OCI-LY1 (cell line): ENCODE data around the gene MFAP1.
"Not testable (repeated sequence)": the region's sequence is repeated elsewhere in the genome, so short reads cannot be mapped to it uniquely, and the experiment has no call there.

ENCODE experiments used
- H2AFZ ChIP-seq: fragments of 200-600 bp; sonication (generic), shearing (Covaris generic); 2 replicates; pipeline ENCODE4 v1.6.0; 2014; ENCODE audit warnings: antibody characterized with exemption, mild to moderate bottlenecking, low read length
- H3F3A ChIP-seq: fragments of 200-600 bp; sonication (generic), shearing (Covaris generic); 2 replicates; pipeline ENCODE4 v1.6.0; 2014; ENCODE audit warnings: mild to moderate bottlenecking, antibody characterized with exemption, low read length, moderate library complexity; ENCODE audit not compliant: insufficient read depth
- H3K27ac ChIP-seq: fragments of 200-600 bp; sonication (generic); 2 replicates; pipeline ENCODE4 v1.5.1; 2014; ENCODE audit warnings: low read length, mixed run types, mild to moderate bottlenecking, low read depth; ENCODE audit not compliant: poor library complexity, severe bottlenecking
- H3K27me3 ChIP-seq: fragments of 200-600 bp; sonication (generic); 2 replicates; pipeline ENCODE4 v1.6.0; 2014; ENCODE audit warnings: antibody characterized with exemption, mild to moderate bottlenecking, low read length, moderate library complexity; ENCODE audit not compliant: insufficient read depth
- H3K36me3 ChIP-seq: fragments of 200-600 bp; sonication (generic); 2 replicates; pipeline ENCODE4 v1.6.1; 2014; ENCODE audit warnings: mild to moderate bottlenecking, antibody characterized with exemption, low read length, moderate library complexity, mixed read lengths; ENCODE audit not compliant: insufficient read depth
- H3K4me1 ChIP-seq: fragments of 200-600 bp; sonication (generic); 2 replicates; pipeline ENCODE4 v1.5.1; 2014; ENCODE audit warnings: mild to moderate bottlenecking, low read length, moderate library complexity; ENCODE audit not compliant: insufficient read depth, severe bottlenecking
- H3K4me2 ChIP-seq: fragments of 200-600 bp; sonication (generic), shearing (Covaris generic); 2 replicates; pipeline ENCODE4 v1.6.1; 2014; ENCODE audit warnings: low read length
- H3K4me3 ChIP-seq: fragments of 200-600 bp; sonication (generic); 2 replicates; pipeline ENCODE4 v1.5.1; 2014; ENCODE audit warnings: low read length, low read depth, mild to moderate bottlenecking, mixed read lengths; ENCODE audit not compliant: poor library complexity, severe bottlenecking
- H3K79me2 ChIP-seq: fragments of 200-600 bp; shearing (Covaris generic); 2 replicates; pipeline ENCODE4 v1.6.1; 2016; ENCODE audit warnings: mixed run types, low read length, mixed read lengths; ENCODE audit not compliant: insufficient read depth
- H3K9ac ChIP-seq: fragments of 200-600 bp; sonication (generic), shearing (Covaris generic); 2 replicates; pipeline ENCODE4 v1.6.1; 2014; ENCODE audit warnings: mild to moderate bottlenecking, low read length, mixed read lengths
- H3K9me2 ChIP-seq: fragments of 200-600 bp; sonication (generic), shearing (Covaris generic); 2 replicates; pipeline ENCODE4 v1.6.1; 2014; ENCODE audit warnings: low read depth, mild to moderate bottlenecking, low read length, mixed read lengths
- H3K9me3 ChIP-seq: fragments of 200-600 bp; shearing (Covaris generic); 2 replicates; pipeline ENCODE4 v1.6.1; 2014; ENCODE audit warnings: low read length, mixed read lengths
- H4K20me1 ChIP-seq: fragments of 200-600 bp; sonication (generic), shearing (Covaris generic); 2 replicates; pipeline ENCODE4 v1.6.0; 2016; ENCODE audit warnings: mild to moderate bottlenecking, low read length; ENCODE audit not compliant: insufficient read depth
- CTCF ChIP-seq: fragments of 200-600 bp; sonication (generic), shearing (Covaris generic); IDR thresholded peaks from 2 replicates; pipeline ENCODE4 v1.5.1; 2017; ENCODE audit warnings: mild to moderate bottlenecking, antibody characterized with exemption, low read length, moderate library complexity, mixed read lengths
- EZH2 ChIP-seq: fragments of 200-600 bp; sonication (generic), shearing (Covaris generic); IDR thresholded peaks from 2 replicates; pipeline ENCODE4 v1.8.0; 2017; ENCODE audit warnings: borderline replicate concordance, mixed run types, mild to moderate bottlenecking, antibody characterized with exemption, low read length, moderate library complexity, mixed read lengths

MFAP1 gene

GRCh38 chr15:43821505-43821904 is 3.0 kb downstream of the MFAP1 start:
- Histone ChIP-seq H3K4me1 (peaks cover 51% of the 10 kb centered on the region), H3K36me3 (peaks cover 46% of the 10 kb centered on the region), H3K79me2 (peaks cover 66% of the 10 kb centered on the region), H2AFZ (no peak overlapping the region), H4K20me1 (no peaks in the 10 kb centered on the region), H3K4me3 (peak overlapping the region; percentile 54), H3K27me3 (no peaks in the 10 kb centered on the region), H3F3A (no peaks in the 10 kb centered on the region), H3K9me2 (no peaks in the 10 kb centered on the region), H3K27ac (peak overlapping the region; percentile 50), H3K9me3 (no peaks in the 10 kb centered on the region), H3K9ac (peak overlapping the region; percentile 54), H3K4me2 (peak overlapping the region; percentile 83)
- TF ChIP-seq CTCF (no peak), EZH2 (no peak)

GRCh38 chr15:43815064-43815463 is 9.4 kb downstream of the MFAP1 start:
- not testable (repeated sequence) for H3K9ac ChIP-seq, H3K9me3 ChIP-seq, H3K4me2 ChIP-seq, H2AFZ ChIP-seq, H3K27me3 ChIP-seq, H3K27ac ChIP-seq, H3F3A ChIP-seq, H3K9me2 ChIP-seq, H3K4me3 ChIP-seq, H4K20me1 ChIP-seq
- peaks cover 24% of the 10 kb centered on the region for H3K79me2 ChIP-seq
- H3K4me1 ChIP-seq, result peaks cover 19% of the 10 kb centered on the region
- H3K36me3 ChIP-seq, result peaks cover 92% of the 10 kb centered on the region

- Histone ChIP-seq H3K4me1 (peaks cover 33% of the 10 kb centered on the region), H3K27ac (peak overlapping the region; percentile 93), H3K9me3 (no peaks in the 10 kb centered on the region), H3K9me2 (no peaks in the 10 kb centered on the region), H3K36me3 (peaks cover 92% of the 10 kb centered on the region), H3K79me2 (no peaks in the 10 kb centered on the region), H3K27me3 (no peaks in the 10 kb centered on the region), H3K9ac (peak overlapping the region; percentile 42), H3K4me2 (peak overlapping the region; percentile 58), H3K4me3 (no peak overlapping the region), H2AFZ (no peak overlapping the region), H4K20me1 (no peaks in the 10 kb centered on the region), H3F3A (peaks cover 11% of the 10 kb centered on the region)
- TF ChIP-seq EZH2 (no peak), CTCF (no peak)
These were observed 15.4 kb downstream of the MFAP1 start for GRCh38 chr15:43808960-43809678.

GRCh38 chr15:43808435-43808950 is 16.0 kb downstream of the MFAP1 start:
- peak overlapping the region; percentile 58 for H3K4me2 ChIP-seq
- no peaks in the 10 kb centered on the region for H3K79me2 ChIP-seq
- H2AFZ ChIP-seq, result no peak overlapping the region
- TF ChIP-seq EZH2 (no peak), CTCF (no peak)
- no peak overlapping the region for H3K4me3 ChIP-seq
- no peaks in the 10 kb centered on the region for H3K9me2 ChIP-seq
- H3F3A ChIP-seq, result peaks cover 11% of the 10 kb centered on the region
- peaks cover 92% of the 10 kb centered on the region for H3K36me3 ChIP-seq
- H3K9ac ChIP-seq, result peak overlapping the region; percentile 30
- H3K4me1 ChIP-seq, result peaks cover 33% of the 10 kb centered on the region
- H4K20me1 ChIP-seq, result no peaks in the 10 kb centered on the region
- H3K27me3 ChIP-seq, result no peaks in the 10 kb centered on the region
- no peaks in the 10 kb centered on the region for H3K9me3 ChIP-seq
- peak overlapping the region; percentile 93 for H3K27ac ChIP-seq

- not testable (repeated sequence) for H3K9me2 ChIP-seq, H3K27me3 ChIP-seq, H3F3A ChIP-seq, H3K4me3 ChIP-seq, H3K4me2 ChIP-seq, H2AFZ ChIP-seq, H3K9me3 ChIP-seq, H3K9ac ChIP-seq, H4K20me1 ChIP-seq
- H3K27ac ChIP-seq, result peak overlapping the region; percentile 98
- peaks cover 16% of the 10 kb centered on the region for H3K79me2 ChIP-seq
- peaks cover 48% of the 10 kb centered on the region for H3K4me1 ChIP-seq
- H3K36me3 ChIP-seq, result peaks cover 66% of the 10 kb centered on the region
These were observed 21.8 kb downstream of the MFAP1 start for GRCh38 chr15:43802676-43803075.
